Coronary artery (tissue), 2 donors: ENCODE data around the gene SYNGAP1.
"Not testable (repeated sequence)": the region's sequence is repeated elsewhere in the genome, so short reads cannot be mapped to it uniquely, and the experiment has no call there.

Source experiments
- DNase-seq: peaks from one replicate; pipeline ENCODE4 v3.0.0-alpha.2; 2017; ENCODE audit warnings: low spot score
- H3K27ac ChIP-seq, 2 donors: fragments of 200-600 bp; sonication (generic); one replicate each; pipeline ENCODE4 v1.5.1; 2016 to 2019
- H3K4me3 ChIP-seq: fragments of 200-600 bp; sonication (generic); 2 replicates; pipeline ENCODE4 v1.5.1; 2016; ENCODE audit warnings: mild to moderate bottlenecking, moderate library complexity
- TF ChIP-seq, protein P1 (sequence below): fragments of 200-600 bp; sonication (generic); IDR thresholded peaks from one replicate; pipeline ENCODE4 v1.5.1; 2019; ENCODE audit warnings: antibody characterized with exemption

The SYNGAP1 gene

DNA sequence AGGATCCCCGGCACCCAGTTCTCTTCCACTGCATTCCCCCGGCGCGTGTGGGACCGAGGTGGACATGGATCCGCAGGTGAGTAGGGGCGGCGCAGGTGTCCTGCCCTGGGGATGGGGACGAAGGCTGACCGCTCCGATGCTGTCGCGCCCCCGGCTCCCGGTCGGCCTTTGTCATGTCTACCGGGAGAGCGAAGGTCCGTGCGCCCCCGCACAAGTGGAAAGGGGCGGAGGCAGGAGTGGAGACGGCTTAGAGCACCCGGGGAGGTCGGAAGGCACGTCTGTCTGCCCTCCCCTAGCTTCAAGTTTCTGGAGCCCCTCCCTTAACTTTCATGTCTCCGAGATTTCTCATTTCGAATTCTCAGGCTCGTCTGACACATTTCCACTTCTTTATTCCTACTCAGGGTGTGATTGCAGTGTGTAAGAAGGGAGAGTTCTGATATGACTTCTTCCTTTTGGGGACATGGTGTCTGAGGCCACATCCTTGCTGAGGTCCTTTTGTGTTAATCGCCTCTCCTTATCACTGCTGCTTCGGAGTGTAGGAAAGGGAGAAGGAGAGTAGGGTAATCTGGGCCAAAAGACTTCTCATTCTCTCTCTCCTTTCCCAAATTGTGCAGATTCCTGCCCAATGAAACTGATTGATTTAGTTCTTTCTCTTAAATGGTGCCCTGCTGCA, 27.8 kb upstream of the SYNGAP1 start:
- Histone ChIP-seq H3K4me3 (peak overlapping the region; percentile 77), H3K27ac (peak overlapping the region; percentile 50 to 89)
- DNase-seq = no peak
- TF ChIP-seq, protein P1, sequence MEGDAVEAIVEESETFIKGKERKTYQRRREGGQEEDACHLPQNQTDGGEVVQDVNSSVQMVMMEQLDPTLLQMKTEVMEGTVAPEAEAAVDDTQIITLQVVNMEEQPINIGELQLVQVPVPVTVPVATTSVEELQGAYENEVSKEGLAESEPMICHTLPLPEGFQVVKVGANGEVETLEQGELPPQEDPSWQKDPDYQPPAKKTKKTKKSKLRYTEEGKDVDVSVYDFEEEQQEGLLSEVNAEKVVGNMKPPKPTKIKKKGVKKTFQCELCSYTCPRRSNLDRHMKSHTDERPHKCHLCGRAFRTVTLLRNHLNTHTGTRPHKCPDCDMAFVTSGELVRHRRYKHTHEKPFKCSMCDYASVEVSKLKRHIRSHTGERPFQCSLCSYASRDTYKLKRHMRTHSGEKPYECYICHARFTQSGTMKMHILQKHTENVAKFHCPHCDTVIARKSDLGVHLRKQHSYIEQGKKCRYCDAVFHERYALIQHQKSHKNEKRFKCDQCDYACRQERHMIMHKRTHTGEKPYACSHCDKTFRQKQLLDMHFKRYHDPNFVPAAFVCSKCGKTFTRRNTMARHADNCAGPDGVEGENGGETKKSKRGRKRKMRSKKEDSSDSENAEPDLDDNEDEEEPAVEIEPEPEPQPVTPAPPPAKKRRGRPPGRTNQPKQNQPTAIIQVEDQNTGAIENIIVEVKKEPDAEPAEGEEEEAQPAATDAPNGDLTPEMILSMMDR = no peak

DNA sequence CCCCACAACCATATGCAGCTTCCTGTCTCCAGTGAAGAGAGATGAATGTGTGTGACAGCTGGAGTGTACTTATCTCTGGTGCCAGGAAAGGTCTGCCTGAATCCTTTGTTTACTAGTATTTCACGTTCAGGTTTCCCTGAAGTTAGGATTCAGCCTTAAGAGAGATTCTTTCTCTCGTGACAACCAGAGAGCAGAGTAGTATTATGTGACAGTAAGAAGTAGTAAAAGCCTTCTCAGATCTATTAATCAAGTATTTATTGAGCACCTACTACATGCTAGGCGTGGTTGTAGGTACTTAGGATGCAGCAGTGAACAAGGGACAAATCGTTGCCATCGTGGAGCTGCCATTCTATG, 27.3 kb upstream of the SYNGAP1 start:
- TF ChIP-seq, protein P1 = no peak
- Histone ChIP-seq H3K27ac (no peak overlapping the region), H3K4me3 (no peak overlapping the region)
- DNase-seq = no peak

DNA sequence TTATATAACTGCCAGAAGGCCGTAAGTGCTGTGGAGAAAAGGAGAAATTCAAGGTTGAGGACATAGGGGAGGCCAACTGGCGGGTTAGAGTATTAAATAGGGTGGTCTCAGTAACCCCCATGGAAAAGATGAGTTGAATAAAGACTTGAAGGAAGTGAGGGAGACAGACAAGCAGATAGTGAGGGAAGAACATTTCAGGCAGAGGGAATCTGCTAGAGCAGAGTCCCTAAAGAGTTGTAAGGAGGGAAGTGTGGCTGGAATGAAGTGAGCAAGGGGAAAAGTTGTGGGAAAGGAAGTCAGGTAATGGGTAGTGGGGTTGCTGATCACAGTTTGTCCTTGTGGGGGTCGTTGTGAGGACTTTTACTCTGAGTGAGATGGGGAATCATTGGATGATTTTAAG, 26.9 kb upstream of the SYNGAP1 start:
- DNase-seq = no peak
- no peak overlapping the region for H3K4me3 ChIP-seq
- H3K27ac ChIP-seq = no peak overlapping the region
- TF ChIP-seq, protein P1 = no peak

DNA sequence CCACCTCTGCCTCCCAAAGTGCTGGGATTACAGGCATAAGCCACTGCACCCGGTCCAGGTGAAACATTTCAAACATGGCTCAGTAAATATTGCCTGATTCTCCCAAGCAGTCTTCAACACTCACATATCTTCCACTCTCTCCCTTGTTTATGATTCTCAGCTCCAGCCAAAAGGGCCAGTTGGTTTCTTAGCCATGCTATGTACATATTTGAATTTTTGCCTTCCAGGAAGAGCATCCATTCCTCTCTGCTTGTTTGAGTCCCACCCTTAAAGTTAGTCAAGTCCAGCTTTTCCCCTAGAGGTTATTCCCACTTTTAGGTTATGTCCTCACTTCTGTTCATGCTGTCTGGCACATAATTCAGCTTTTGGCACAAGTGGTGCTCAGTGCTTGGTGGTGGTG, 22.3 kb upstream of the SYNGAP1 start:
- TF ChIP-seq, protein P1 = no peak
- Histone ChIP-seq H3K4me3 (no peak overlapping the region), H3K27ac (no peak overlapping the region)
- no peak for DNase-seq

DNA sequence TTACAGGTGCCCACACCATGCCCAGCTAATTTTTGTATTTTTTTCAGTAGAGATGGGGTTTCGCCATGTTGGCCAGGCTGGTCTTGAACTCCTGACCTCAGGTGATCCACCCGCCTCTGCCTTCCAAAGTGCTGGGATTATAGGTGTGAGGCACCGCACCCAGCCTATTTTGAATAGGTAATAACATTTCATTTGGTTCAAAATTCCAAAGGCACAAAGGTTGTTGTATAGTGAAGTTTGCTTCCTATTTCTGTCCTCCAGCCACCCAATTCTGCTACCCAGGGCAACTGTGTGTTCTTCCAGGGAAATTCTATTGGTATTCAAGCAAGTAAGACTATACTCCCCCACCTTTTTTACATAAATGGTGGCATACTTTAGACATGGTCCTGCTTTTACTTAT, 21.3 kb upstream of the SYNGAP1 start:
- not testable (repeated sequence) for H3K4me3 ChIP-seq, H3K27ac ChIP-seq, DNase-seq

DNA sequence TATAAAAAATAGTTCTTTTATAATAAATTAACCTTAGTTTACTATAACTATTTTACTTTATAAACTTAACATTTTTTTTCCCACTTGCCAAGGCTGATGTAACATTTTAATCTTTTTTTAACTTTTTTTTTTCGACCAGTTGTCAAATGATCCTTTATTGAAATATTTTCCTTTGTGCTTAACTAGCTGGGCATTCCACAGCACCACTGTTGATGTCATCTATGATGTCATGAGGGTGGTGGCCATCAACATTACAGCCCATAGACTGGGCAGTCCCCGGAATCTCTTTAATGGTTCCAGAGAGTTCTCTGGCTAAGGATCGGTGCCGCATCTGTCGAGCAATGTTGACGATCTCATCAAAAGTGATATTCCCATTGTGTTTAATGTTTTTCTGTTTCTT, 20.0 kb upstream of the SYNGAP1 start:
- not testable (repeated sequence) for H3K4me3 ChIP-seq, DNase-seq, H3K27ac ChIP-seq

DNA sequence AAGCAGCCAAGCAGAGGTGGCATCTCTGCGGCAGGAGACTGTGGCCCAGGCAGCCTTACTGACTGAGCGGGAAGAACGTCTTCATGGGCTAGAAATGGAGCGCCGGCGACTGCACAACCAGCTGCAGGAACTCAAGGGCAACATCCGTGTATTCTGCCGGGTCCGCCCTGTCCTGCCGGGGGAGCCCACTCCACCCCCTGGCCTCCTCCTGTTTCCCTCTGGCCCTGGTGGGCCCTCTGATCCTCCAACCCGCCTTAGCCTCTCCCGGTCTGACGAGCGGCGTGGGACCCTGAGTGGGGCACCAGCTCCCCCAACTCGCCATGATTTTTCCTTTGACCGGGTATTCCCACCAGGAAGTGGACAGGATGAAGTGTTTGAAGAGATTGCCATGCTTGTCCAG, 15.0 kb upstream of the SYNGAP1 start:
- DNase-seq = no peak
- Histone ChIP-seq H3K4me3 (no peak overlapping the region), H3K27ac (no peak overlapping the region)
- TF ChIP-seq, protein P1 = no peak

DNA sequence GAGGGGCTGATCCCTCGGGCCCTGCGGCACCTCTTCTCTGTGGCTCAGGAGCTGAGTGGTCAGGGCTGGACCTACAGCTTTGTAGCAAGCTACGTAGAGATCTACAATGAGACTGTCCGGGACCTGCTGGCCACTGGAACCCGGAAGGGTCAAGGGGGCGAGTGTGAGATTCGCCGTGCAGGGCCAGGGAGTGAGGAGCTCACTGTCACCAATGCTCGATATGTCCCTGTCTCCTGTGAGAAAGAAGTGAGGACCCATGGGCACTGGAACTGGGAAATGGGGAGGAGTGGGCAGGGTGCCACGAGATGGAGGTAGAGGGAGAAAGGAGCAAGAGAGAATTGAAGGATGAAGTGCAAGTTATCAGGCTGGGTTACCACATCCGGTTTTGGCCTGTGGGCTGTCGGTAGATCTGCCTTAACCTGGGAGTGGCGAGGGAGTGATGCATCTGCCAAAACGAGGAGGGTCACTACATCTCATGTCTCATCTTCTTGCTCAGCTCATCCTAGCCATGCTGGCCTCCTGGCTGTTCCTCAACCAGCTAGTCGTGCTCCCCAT, 14.4 kb upstream of the SYNGAP1 start:
- Histone ChIP-seq H3K27ac (no peak overlapping the region), H3K4me3 (no peak overlapping the region)
- no peak for DNase-seq
- TF ChIP-seq, protein P1 = no peak
